Tibial nerve (tissue), 4 donors: ENCODE measurements around the gene GPI. TPM values are rescaled to one million over a fixed set of nuclear protein-coding genes. Genes with fewer than 3 reads are reported as not detected.

Experiments used
- DNase-seq, 2 donors: peaks; one replicate each; pipeline ENCODE4 v3.0.0-alpha.2; 2019; ENCODE audit warnings: low spot score in 2 of 2
- H3K27ac ChIP-seq, 4 donors: fragments of 200-600 bp; sonication (generic) in 3 of 4; one replicate each; pipeline ENCODE4 v1.5.1; 2017 to 2019; ENCODE audit warnings: mild to moderate bottlenecking in 1 of 4
- H3K27me3 ChIP-seq, 2 donors: fragments of 200-600 bp; sonication (generic) in 1 of 2; one replicate each; pipeline versions ENCODE4 v1.5.1 to v1.6.0; 2017 to 2019
- H3K36me3 ChIP-seq, 3 donors: fragments of 200-600 bp; sonication (generic); one replicate each; pipeline ENCODE4 v1.5.1; 2018 to 2019
- H3K4me1 ChIP-seq, 4 donors: fragments of 200-600 bp; sonication (generic) in 3 of 4; one replicate each; pipeline ENCODE4 v1.5.1; 2017 to 2019
- H3K4me3 ChIP-seq, 4 donors: fragments of 200-600 bp; sonication (generic) in 3 of 4; one replicate each; pipeline ENCODE4 v1.5.1; 2017 to 2019; ENCODE audit warnings: mild to moderate bottlenecking in 1 of 4, moderate library complexity in 1 of 4
- H3K9me3 ChIP-seq, 4 donors: fragments of 200-600 bp; sonication (generic) in 3 of 4; one replicate each; pipeline ENCODE4 v1.5.1; 2017 to 2019
- CTCF ChIP-seq, 5 experiments: fragments of 200-600 bp in 3 of 5; fragments of 450-650 bp in 2 of 5; sonication (generic) in 3 of 5; IDR thresholded peaks; one replicate each; pipeline ENCODE4 v1.5.1; 2016 to 2019; ENCODE audit warnings: antibody characterized with exemption in 5 of 5, mild to moderate bottlenecking in 3 of 5, moderate library complexity in 2 of 5
- EP300 ChIP-seq, 2 donors: sonication (generic); formaldehyde crosslinking; IDR thresholded peaks; one replicate each; pipeline ENCODE4 v1.6.1; 2017; ENCODE audit warnings: antibody characterized with exemption in 2 of 2, mild to moderate bottlenecking in 1 of 2
- POLR2A ChIP-seq, 2 donors: fragments of 450-650 bp; IDR thresholded peaks; one replicate each; pipeline ENCODE4 v1.6.1; 2017; ENCODE audit warnings: antibody characterized with exemption in 2 of 2, mild to moderate bottlenecking in 2 of 2, moderate library complexity in 2 of 2
- WGBS, 2 donors: methylation state at CpG; one replicate each; pipeline ENCODE4 v1.1.5; 2018; 5-methylcytosine and 5-hydroxymethylcytosine counted together
- total RNA-seq, 4 donors: library from RNA; depleted of rRNA; stranded (reverse); fragments of >200 nt; gene quantifications; one replicate each; pipeline ENCODE4 v1.1.0, GENCODE V29; 2016

GPI gene
- total RNA-seq, 4 donors from 2014 or later = 156 to 233 (median 177) TPM

DNA sequence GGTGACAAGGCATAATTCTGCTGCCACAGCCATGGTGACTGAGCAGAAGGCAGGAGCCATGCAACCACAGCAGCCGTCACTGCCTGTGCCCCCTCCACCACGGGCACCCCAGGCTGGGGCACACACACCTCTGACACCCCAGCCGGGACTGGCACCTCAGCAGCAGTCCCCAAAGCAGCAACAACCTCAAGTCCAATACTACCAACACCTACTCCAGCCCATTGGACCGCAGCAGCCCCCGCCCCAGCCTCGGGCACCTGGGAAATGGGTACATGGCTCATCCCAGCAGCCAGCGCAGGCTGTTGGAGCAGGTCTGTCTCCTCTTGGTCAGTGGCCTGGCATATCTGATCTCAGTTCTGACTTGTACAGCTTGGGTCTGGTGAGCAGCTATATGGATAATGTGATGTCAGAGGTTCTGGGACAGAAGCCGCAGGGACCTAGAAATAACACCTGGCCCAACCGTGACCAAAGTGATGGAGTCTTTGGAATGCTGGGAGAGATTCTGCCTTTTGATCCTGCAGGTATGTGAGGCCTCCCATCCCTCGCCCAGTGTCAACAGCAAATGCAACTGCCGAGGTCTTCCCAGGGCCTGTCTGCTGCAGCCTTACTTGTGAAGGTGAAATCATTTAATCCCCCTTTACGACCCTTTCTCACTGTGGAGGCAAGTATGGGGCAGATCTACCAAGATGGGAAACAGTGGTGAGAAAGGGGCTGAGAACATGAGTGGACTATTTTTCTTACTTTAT is 22.9 kb upstream of the GPI start:
- H3K27me3 ChIP-seq = no peaks in the 10 kb centered on the region
- H3K9me3 ChIP-seq = no peaks in the 10 kb centered on the region
- no peak for DNase-seq
- peaks cover 3 to 98% (median 22%) of the 10 kb centered on the region in 3 donors for H3K36me3 ChIP-seq
- TF ChIP-seq EP300 (IDR thresholded peaks at IDR 0.05) (no peak), CTCF (IDR thresholded peaks at IDR 0.05) (no peak), POLR2A (IDR thresholded peaks at IDR 0.05) (no peak)
- peaks cover 0 to 4% (median 1%) of the 10 kb centered on the region in 4 donors for H3K4me1 ChIP-seq
- H3K27ac ChIP-seq = no peak overlapping the region
- WGBS, 2 donors = 94 to 95% methylated on average over 9 to 12 of the region's 12 CpGs
- H3K4me3 ChIP-seq = no peak overlapping the region

GRCh38 chr19:34343751-34344150 is 21.2 kb upstream of the GPI start:
- Histone ChIP-seq H3K4me1 (no peaks in the 10 kb centered on the region), H3K36me3 (peaks cover 3 to 100% (median 22%) of the 10 kb centered on the region in 3 donors), H3K9me3 (no peaks in the 10 kb centered on the region), H3K27me3 (no peaks in the 10 kb centered on the region), H3K4me3 (no peak overlapping the region), H3K27ac (no peak overlapping the region)
- no peak for DNase-seq
- WGBS, 2 donors = 94% methylated on average over 2 of the region's 2 CpGs
- TF ChIP-seq CTCF (IDR thresholded peaks at IDR 0.05) = no peak

DNA sequence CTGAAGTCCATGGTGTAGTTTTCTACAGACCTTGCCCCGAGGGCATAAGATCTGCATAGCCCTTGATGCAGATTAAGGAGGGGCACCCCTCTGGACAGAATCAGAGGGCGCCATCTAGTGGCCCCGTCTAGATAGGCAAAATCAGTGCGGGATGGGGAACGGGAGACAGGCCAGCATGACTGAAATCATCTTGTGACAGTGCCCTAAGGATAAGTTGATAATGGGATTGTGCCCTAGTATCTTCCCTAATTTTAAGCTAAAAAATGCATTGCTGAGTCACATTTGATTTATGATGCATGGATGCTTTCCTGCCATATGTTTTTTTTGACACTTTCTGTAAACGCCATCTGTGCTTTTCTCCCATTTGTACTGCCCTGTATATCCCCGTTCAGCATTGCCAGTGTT is 19.0 kb upstream of the GPI start:
- H3K4me1 ChIP-seq = no peaks in the 10 kb centered on the region
- TF ChIP-seq POLR2A (IDR thresholded peaks at IDR 0.05) = no peak
- peak; percentile 47 to 69 (median 54) for TF ChIP-seq CTCF (IDR thresholded peaks at IDR 0.05)
- TF ChIP-seq EP300 (IDR thresholded peaks at IDR 0.05) = peak in 1 of 2 donors; percentile 21
- peaks cover 3 to 100% (median 17%) of the 10 kb centered on the region in 3 donors for H3K36me3 ChIP-seq
- H3K9me3 ChIP-seq = no peaks in the 10 kb centered on the region
- peak in 1 of 2 donors; percentile 55 for DNase-seq
- H3K27ac ChIP-seq = no peak overlapping the region
- WGBS, 2 donors = 44 to 45% methylated on average over 7 of the region's 7 CpGs
- no peak overlapping the region for H3K4me3 ChIP-seq
- no peaks in the 10 kb centered on the region for H3K27me3 ChIP-seq

DNA sequence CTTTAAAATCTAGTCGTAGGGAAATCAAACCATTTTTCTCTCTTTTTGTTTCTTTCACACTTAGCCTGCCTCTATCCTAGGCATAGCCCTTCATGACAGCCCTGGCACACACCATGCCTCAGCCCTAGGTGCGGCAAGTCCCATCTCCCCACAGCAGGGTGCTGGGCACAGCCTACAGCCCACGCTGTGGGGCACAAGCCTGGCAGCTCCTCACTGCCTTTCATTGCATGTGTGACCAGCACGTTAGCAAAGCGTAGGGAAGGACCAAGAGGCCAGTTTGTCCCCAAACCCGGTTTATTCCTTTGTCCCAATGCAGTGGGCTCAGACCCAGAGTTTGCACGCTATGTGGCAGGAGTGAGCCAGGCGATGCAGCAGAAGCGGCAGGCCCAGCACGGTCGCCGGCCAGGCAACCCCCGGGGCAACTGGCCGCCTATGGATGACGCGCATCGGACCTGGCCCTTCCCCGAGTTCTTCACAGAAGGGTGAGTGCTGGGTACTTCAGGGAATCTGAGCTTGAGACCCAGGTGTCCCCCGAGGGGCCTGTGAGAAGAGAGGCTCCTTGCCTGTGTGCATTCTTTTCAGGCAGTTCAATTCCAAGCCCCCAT is 17.3 kb upstream of the GPI start:
- H3K36me3 ChIP-seq = peaks cover 0 to 100% (median 3%) of the 10 kb centered on the region in 3 donors
- no peak for DNase-seq

More for the DNA sequence above, 17.3 kb upstream of the GPI start:
- no peaks in the 10 kb centered on the region for H3K9me3 ChIP-seq
- no peaks in the 10 kb centered on the region for H3K4me1 ChIP-seq
- no peak overlapping the region for H3K4me3 ChIP-seq
- WGBS, 2 donors = 92 to 96% methylated on average over 11 to 19 of the region's 19 CpGs
- no peak for TF ChIP-seq POLR2A (IDR thresholded peaks at IDR 0.05)
- TF ChIP-seq CTCF (IDR thresholded peaks at IDR 0.05) = no peak
- no peak for TF ChIP-seq EP300 (IDR thresholded peaks at IDR 0.05)
- H3K27me3 ChIP-seq = no peaks in the 10 kb centered on the region
- no peak overlapping the region for H3K27ac ChIP-seq
